Heart left ventricle (tissue), 16 donors: Measurements from ENCODE around the gene NETO2. TPM values are rescaled to one million over a fixed set of nuclear protein-coding genes. Genes with fewer than 3 reads are reported as not detected.

Experiments used
- ATAC-seq, 4 donors: fragments of 200-7000 bp; cut with Tn5 transposase; one replicate each; pipeline ENCODE4 v1.9.1; 2020 to 2022; ENCODE audit warnings: moderate library complexity in 4 of 4, mild to moderate bottlenecking in 3 of 4, moderate number of reproducible peaks in 1 of 4
- DNase-seq, 5 donors: peaks; one replicate each; pipeline ENCODE4 v3.0.0-alpha.2; 2020
- H3K27ac ChIP-seq, 12 donors: fragments of 200-600 bp; sonication (generic) in 4 of 12; one replicate each; pipeline versions ENCODE4 v1.5.0 to v1.8.0; 2016 to 2022; ENCODE audit warnings: mild to moderate bottlenecking in 2 of 12
- H3K27me3 ChIP-seq, 9 donors: fragments of 200-600 bp; sonication (generic) in 2 of 9; one replicate each; pipeline versions ENCODE4 v1.5.1 to v1.8.0; 2016 to 2022; ENCODE audit warnings: mild to moderate bottlenecking in 3 of 9
- H3K36me3 ChIP-seq, 9 donors: fragments of 200-600 bp; sonication (generic) in 2 of 9; one replicate each; pipeline versions ENCODE4 v1.5.0 to v1.8.0; 2018 to 2022; ENCODE audit warnings: mild to moderate bottlenecking in 2 of 9
- H3K4me1 ChIP-seq, 12 donors: fragments of 200-600 bp; sonication (generic) in 4 of 12; one replicate each; pipeline versions ENCODE4 v1.5.0 to v1.8.0; 2016 to 2022; ENCODE audit warnings: mild to moderate bottlenecking in 3 of 12
- H3K4me3 ChIP-seq, 12 donors: fragments of 200-600 bp; sonication (generic) in 4 of 12; one replicate each; pipeline versions ENCODE4 v1.5.0 to v1.8.0; 2017 to 2022; ENCODE audit warnings: mild to moderate bottlenecking in 9 of 12, moderate library complexity in 4 of 12
- H3K9me3 ChIP-seq, 12 donors: fragments of 200-600 bp; sonication (generic) in 4 of 12; one replicate each; pipeline versions ENCODE4 v1.5.0 to v1.8.0; 2016 to 2022; ENCODE audit warnings: mild to moderate bottlenecking in 1 of 12
- CTCF ChIP-seq, 12 donors: fragments of 200-600 bp; sonication (generic) in 4 of 12; IDR thresholded peaks; one replicate each; pipeline versions ENCODE4 v1.5.0 to v1.8.0; 2018 to 2022; ENCODE audit warnings: antibody characterized with exemption in 12 of 12, mild to moderate bottlenecking in 5 of 12
- POLR2A ChIP-seq, 2 donors: fragments of 450-650 bp; IDR thresholded peaks; one replicate each; pipeline ENCODE4 v1.6.1; 2017; ENCODE audit warnings: antibody characterized with exemption in 2 of 2, mild to moderate bottlenecking in 2 of 2, moderate library complexity in 2 of 2
- WGBS, 4 donors: extraction: QIAGEN DNeasy Blood & Tissue Kit in 2 of 4; methylation state at CpG; one replicate each; pipeline versions ENCODE4 v1.1.5 to v1.1.7; 2013 to 2018; 5-methylcytosine and 5-hydroxymethylcytosine counted together
- intact Hi-C, 10 donors: fragments of 100-400 bp; cut with DNase I; formaldehyde crosslinking; loops; one replicate each; pipeline versions ENCODE4 v1.11.1 to v1.14.2; 2022
- polyA plus RNA-seq, 2 donors: library from polyadenylated mRNA; stranded (reverse); fragments of 200-250 nt; gene quantifications; one replicate each; pipeline ENCODE4 v1.2.3, GENCODE V29; 2013
- total RNA-seq, 9 donors: library from RNA; depleted of rRNA in 2 of 9; stranded (reverse); fragments of >200 nt in 2 of 9; fragmentation: NEBNext Ultra II Directional in 3 of 9; extraction: Animal tissue kit (Norgen Biotek cat#: 25700) in 3 of 9; gene quantifications; one replicate each; pipeline versions ENCODE4 v1.1.0 to v1.2.4, GENCODE V29; 2016 to 2023
- donor health status: ischemic (EF 13 %, LVEDD 7.1; RV severe dilation, severe dysfunction).
- donor health status: healthy with polysubstance abuse.
- donor health status: DM: no; HTN: yes; CAD: no.
- donor health status: DM: no; HTN: no; CAD: no.
- donor health status: ischemic (EF 25% LVEDD 6.9; RV normal size, moderate dysfunction).
- donor health status: ischemic (EF 25% LVEDD 5.7; RV mildly dilated, moderate dysfunction).
- donor health status: healthy.
- donor health status: DM: yes; HTN: yes; CAD: no.
- donor health status: ischemic (EF 35%, LVEDD 5.7; RV mildly dilated, moderate dysfunction).
- donor health status: nonischemic (EF 11% LVEDD 7.7; RV severe dilation, severe dysfunction).
- donor health status: DM: yes; HTN: yes; CAD: no.
- donor health status: PGD.
- donor health status: ischemic (EF 29% LVEDD 5.4; RV normal size, mild dysfunction).
- donor health status: nonischemic (EF 23%, LVEDD 6.1; RV moderate dilation, normal function).

NETO2 gene
- total and polyA plus RNA-seq, 11 donors, result 1.0 to 7.8 (median 2.3) TPM

- intact Hi-C loops, result loop anchor here (5.0 to 10.0 kb wide), 7 partner anchors 63 to 1132 kb away; partner anchors contain the start of genes NETO2 (in 6 of the 10), ABCC12 (in 4 of the 10) and DNAJA2 (in 1 of the 10)
- TF ChIP-seq POLR2A (IDR thresholded peaks at IDR 0.05) (no peak), CTCF (IDR thresholded peaks at IDR 0.05) (no peak)
- no peaks in the 10 kb centered on the region for H3K27me3 ChIP-seq
- peaks cover 0 to 12% (median 3%) of the 10 kb centered on the region in 12 donors for H3K4me1 ChIP-seq
- no peak overlapping the region for H3K27ac ChIP-seq
- no peaks in the 10 kb centered on the region for H3K9me3 ChIP-seq
- no peak for DNase-seq
- no peak overlapping the region for H3K4me3 ChIP-seq
- H3K36me3 ChIP-seq, result no peaks in the 10 kb centered on the region
- WGBS, 4 donors, result 85 to 89% (median 89%) methylated on average over 8 of the region's 8 CpGs
- no peak for ATAC-seq
Observed at GRCh38 chr16:47035436-47035835, 108.3 kb downstream of the NETO2 start.

GRCh38 chr16:47034455-47034854 lies 109.3 kb downstream of the NETO2 start:
- TF ChIP-seq CTCF (IDR thresholded peaks at IDR 0.05), result no peak
- no peak for TF ChIP-seq POLR2A (IDR thresholded peaks at IDR 0.05)
- ATAC-seq, result no peak
- H3K36me3 ChIP-seq, result no peaks in the 10 kb centered on the region
- no peaks in the 10 kb centered on the region for H3K9me3 ChIP-seq
- no peak overlapping the region for H3K4me3 ChIP-seq
- no peak for DNase-seq
- H3K27me3 ChIP-seq, result no peaks in the 10 kb centered on the region
- intact Hi-C loops, result loop anchor here in 3 of 10 donors (10.0 kb wide), 2 partner anchors 1020 to 1130 kb away; no protein-coding TSS in a partner anchor
- peaks cover 0 to 12% (median 3%) of the 10 kb centered on the region in 12 donors for H3K4me1 ChIP-seq
- 86 to 91% (median 89%) methylated on average over 2 of the region's 2 CpGs for WGBS, 4 donors
- no peak overlapping the region for H3K27ac ChIP-seq

GRCh38 chr16:47033176-47033575 lies 110.6 kb downstream of the NETO2 start:
- no peaks in the 10 kb centered on the region for H3K27me3 ChIP-seq
- ATAC-seq, result no peak
- H3K9me3 ChIP-seq, result no peaks in the 10 kb centered on the region
- no peaks in the 10 kb centered on the region for H3K36me3 ChIP-seq
- TF ChIP-seq CTCF (IDR thresholded peaks at IDR 0.05) (no peak), POLR2A (IDR thresholded peaks at IDR 0.05) (no peak)
- no peak overlapping the region for H3K4me3 ChIP-seq
- DNase-seq, result no peak
- peaks cover 0 to 10% (median 3%) of the 10 kb centered on the region in 12 donors for H3K4me1 ChIP-seq
- intact Hi-C loops, result loop anchor here in 3 of 10 donors (10.0 kb wide), 2 partner anchors 1022 to 1132 kb away; no protein-coding TSS in a partner anchor
- 90 to 95% (median 93%) methylated on average over 2 to 3 of the region's 3 CpGs for WGBS, 4 donors
- H3K27ac ChIP-seq, result no peak overlapping the region

- DNase-seq (no peak), ATAC-seq (no peak)
- Histone ChIP-seq H3K27me3 (no peaks in the 10 kb centered on the region), H3K36me3 (no peaks in the 10 kb centered on the region), H3K9me3 (no peaks in the 10 kb centered on the region), H3K4me1 (peaks cover 0 to 6% (median 0%) of the 10 kb centered on the region in 12 donors), H3K4me3 (no peak overlapping the region), H3K27ac (no peak overlapping the region)
- TF ChIP-seq CTCF (IDR thresholded peaks at IDR 0.05), result no peak
- no peak for TF ChIP-seq POLR2A (IDR thresholded peaks at IDR 0.05)
- intact Hi-C loops, result loop anchor here in 3 of 10 donors (10.0 kb wide), 2 partner anchors 1025 to 1135 kb away; no protein-coding TSS in a partner anchor
- WGBS, 4 donors, result 86 to 94% (median 92%) methylated on average over 3 of the region's 3 CpGs
Observed at GRCh38 chr16:47029724-47030123, 114.0 kb downstream of the NETO2 start.
